Fibroblast of pulmonary artery (primary cell): ENCODE data around the gene PLXNC1.

Experiments used
- DNase-seq: peaks from one replicate; pipeline ENCODE4 v3.0.0-alpha.2; 2010; ENCODE audit warnings: low read depth
- H3K4me3 ChIP-seq: replicated peaks from 2 replicates; pipeline ENCODE4 v1.5.1; 2011; ENCODE audit warnings: low read depth, mild to moderate bottlenecking, control low read depth, low read length, moderate library complexity
- TF ChIP-seq, protein P1 (sequence below): IDR thresholded peaks from 2 replicates; pipeline ENCODE4 v1.5.1; 2011; ENCODE audit warnings: mild to moderate bottlenecking, control low read depth, low read length, inconsistent platforms; ENCODE audit errors: missing control alignments

The PLXNC1 gene

DNA sequence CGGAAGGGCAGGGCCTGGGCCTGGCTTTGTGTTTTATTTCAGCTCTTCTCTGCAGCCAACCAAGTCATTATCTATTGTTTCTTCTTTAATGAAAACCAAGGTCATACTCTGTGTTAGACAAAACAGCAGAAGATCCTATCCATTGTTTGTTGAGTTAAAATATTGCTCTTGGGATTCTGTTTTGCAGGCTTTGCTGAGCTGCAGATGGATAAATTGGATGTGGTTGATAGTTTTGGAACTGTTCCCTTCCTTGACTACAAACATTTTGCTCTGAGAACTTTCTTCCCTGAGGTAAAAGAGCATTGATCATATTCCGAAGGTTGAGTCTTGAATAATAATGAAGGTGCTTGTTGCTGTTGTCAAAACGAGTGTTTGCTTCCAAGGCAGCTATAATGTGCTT lies 106.6 kb downstream of the PLXNC1 start:
- no peak for DNase-seq
- TF ChIP-seq, protein P1, sequence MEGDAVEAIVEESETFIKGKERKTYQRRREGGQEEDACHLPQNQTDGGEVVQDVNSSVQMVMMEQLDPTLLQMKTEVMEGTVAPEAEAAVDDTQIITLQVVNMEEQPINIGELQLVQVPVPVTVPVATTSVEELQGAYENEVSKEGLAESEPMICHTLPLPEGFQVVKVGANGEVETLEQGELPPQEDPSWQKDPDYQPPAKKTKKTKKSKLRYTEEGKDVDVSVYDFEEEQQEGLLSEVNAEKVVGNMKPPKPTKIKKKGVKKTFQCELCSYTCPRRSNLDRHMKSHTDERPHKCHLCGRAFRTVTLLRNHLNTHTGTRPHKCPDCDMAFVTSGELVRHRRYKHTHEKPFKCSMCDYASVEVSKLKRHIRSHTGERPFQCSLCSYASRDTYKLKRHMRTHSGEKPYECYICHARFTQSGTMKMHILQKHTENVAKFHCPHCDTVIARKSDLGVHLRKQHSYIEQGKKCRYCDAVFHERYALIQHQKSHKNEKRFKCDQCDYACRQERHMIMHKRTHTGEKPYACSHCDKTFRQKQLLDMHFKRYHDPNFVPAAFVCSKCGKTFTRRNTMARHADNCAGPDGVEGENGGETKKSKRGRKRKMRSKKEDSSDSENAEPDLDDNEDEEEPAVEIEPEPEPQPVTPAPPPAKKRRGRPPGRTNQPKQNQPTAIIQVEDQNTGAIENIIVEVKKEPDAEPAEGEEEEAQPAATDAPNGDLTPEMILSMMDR: no peak
- no peak overlapping the region for H3K4me3 ChIP-seq

DNA sequence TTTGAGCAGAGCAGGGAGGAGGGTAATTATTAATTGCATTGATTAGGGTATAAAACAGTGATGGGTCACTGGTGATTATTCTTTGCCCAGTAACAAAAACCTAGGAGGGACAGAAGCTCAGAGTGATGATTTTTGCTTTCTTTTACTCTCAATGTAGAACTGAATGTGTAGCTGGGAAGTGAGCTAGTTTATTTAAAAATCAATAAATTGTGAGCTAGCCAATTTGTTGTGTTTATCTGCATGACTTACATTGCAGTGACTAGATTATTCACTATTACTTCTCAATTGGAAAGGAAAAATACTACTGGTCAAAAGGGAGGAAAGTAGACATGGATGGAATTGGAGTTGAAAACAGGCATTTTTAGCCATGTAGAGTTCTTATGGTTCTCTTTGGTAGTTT lies 107.1 kb downstream of the PLXNC1 start:
- DNase-seq: no peak
- no peak overlapping the region for H3K4me3 ChIP-seq
- TF ChIP-seq, protein P1: no peak

DNA sequence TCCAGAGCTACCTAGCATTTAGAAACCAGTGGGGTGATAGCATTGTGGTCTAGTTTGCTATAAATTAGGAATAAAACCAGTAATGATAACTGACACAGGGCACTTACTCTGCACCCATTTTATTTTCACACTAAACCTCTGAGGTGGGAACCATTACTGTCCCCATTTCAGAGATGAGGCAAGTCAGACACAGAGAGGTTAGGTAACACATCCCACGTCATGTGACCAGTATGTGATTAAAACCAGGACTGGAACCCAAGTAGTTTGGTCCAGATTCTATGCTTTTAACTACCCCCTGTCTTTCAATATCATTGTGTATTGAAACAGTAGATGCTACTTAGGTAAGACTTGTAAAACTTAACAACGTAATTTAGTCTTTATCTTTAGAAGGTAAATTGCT lies 110.2 kb downstream of the PLXNC1 start:
- no peak for DNase-seq
- no peak overlapping the region for H3K4me3 ChIP-seq
- TF ChIP-seq, protein P1: no peak

DNA sequence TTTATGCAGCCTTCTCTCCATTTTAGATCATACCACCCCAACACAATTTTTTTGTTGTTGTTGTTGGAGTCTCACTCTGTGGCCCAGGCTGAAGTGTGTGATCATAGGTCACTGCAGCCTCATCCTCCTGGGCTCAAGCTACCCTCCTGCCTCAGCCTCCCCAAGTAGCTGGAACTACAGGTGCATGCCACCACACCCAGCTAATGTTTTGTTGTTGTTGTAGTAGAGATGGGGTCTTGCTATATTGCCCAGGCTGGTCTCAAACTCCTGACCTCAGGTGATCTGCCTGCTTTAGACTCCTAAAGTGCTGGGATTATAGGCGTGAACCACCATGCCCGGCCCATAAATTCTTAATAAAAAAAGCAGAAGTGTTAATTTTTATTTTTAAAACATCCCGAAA lies 111.6 kb downstream of the PLXNC1 start:
- TF ChIP-seq, protein P1: no peak
- DNase-seq: no peak
- no peak overlapping the region for H3K4me3 ChIP-seq

DNA sequence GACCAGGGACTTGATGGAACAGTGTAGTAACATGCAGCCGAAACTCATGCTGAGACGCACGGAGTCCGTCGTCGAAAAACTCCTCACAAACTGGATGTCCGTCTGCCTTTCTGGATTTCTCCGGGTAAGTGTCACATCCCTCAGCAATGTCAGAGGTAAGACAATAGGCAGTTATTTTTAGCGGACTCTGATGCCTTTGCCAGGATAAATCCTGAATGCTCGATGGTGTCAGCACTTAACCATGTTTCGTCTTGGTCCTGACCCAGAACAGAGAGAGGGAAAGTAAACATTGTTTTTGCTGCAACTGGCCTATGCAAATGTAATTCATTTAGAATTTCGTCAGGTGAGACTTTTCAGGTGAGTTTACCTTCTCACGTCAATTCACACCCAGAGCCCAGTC lies 112.3 kb downstream of the PLXNC1 start:
- TF ChIP-seq, protein P1: no peak
- DNase-seq: no peak
- no peak overlapping the region for H3K4me3 ChIP-seq

DNA sequence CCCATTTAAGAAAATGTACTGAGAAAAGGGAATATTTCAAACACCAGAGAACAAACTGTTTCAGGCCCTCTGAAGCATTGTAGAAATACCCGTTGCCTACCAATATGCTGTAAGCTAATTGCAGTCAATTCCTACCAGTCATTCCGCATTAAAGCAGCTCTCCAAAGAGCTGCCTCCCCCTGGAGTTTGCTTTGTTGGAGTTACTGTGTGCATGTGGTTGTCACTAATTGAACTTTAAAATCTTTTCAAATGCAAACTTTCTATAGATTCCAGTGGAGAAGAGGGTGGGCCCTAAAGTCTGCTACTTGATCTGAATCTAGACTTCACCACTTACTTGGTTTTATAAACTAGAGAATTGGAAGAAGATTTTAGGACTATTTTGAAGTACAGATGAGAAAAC lies 112.7 kb downstream of the PLXNC1 start:
- DNase-seq: no peak
- no peak overlapping the region for H3K4me3 ChIP-seq
- TF ChIP-seq, protein P1: no peak

DNA sequence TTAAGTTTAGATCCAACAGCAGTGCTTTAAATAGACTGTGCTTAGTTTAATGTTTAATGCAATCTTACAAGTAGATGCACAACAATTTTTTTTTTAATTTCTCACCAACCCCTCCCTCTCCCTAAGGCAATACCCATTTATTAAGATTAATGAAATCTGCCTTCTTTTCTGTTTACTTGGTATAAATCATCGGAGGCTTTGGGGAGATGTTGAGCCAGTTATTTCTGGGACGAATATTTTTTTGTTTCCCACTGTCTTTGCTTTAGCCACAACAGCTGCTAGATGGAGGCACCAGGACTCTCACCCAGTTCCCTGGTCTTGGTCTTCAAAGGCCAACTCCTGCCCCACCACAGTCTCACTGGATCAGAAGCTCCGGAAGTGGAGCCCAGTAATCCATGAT lies 113.4 kb downstream of the PLXNC1 start:
- TF ChIP-seq, protein P1: no peak
- H3K4me3 ChIP-seq: peak overlapping the region; percentile 69
- DNase-seq: no peak
